Activated naive CD8-positive, alpha-beta T cell treated with anti-CD3 and anti-CD28 coated beads, Interleukin-2, amount 50 U/mL, for 16 hours (primary cell): ENCODE measurements around the gene CAMTA1.

Experiments
- DNase-seq: peaks from one replicate; pipeline ENCODE4 v3.0.0-alpha.2; 2020; ENCODE audit warnings: low read depth, low spot score

CAMTA1 gene

GRCh38 chr1:7508934-7509519 lies 723.8 kb downstream of the CAMTA1 start:
- no peak for DNase-seq

- no peak for DNase-seq
These were observed 724.3 kb downstream of the CAMTA1 start for GRCh38 chr1:7509598-7509997.

- DNase-seq, result no peak
These were observed 725.2 kb downstream of the CAMTA1 start for GRCh38 chr1:7510389-7510931.

GRCh38 chr1:7511381-7511780 lies 726.1 kb downstream of the CAMTA1 start:
- DNase-seq, result no peak

- DNase-seq, result no peak
These were observed 727.8 kb downstream of the CAMTA1 start for GRCh38 chr1:7513081-7513480.

- DNase-seq, result no peak
These were observed 729.9 kb downstream of the CAMTA1 start for GRCh38 chr1:7515175-7515574.

- DNase-seq, result no peak
These were observed 730.6 kb downstream of the CAMTA1 start for GRCh38 chr1:7515904-7516303.

- DNase-seq, result no peak
These were observed 731.1 kb downstream of the CAMTA1 start for GRCh38 chr1:7516341-7516740.

GRCh38 chr1:7516929-7517328 lies 731.7 kb downstream of the CAMTA1 start:
- DNase-seq, result no peak

- no peak for DNase-seq
These were observed 732.5 kb downstream of the CAMTA1 start for GRCh38 chr1:7517611-7518330.

GRCh38 chr1:7518411-7518810 lies 733.2 kb downstream of the CAMTA1 start:
- DNase-seq, result no peak

- no peak for DNase-seq
These were observed 734.1 kb downstream of the CAMTA1 start for GRCh38 chr1:7519181-7519860.

GRCh38 chr1:7519861-7520395 lies 734.7 kb downstream of the CAMTA1 start:
- no peak for DNase-seq

- DNase-seq, result no peak
These were observed 735.2 kb downstream of the CAMTA1 start for GRCh38 chr1:7520496-7520895.

GRCh38 chr1:7524341-7525337 lies 739.4 kb downstream of the CAMTA1 start:
- DNase-seq, result no peak

- no peak for DNase-seq
These were observed 740.2 kb downstream of the CAMTA1 start for GRCh38 chr1:7525338-7526063.

GRCh38 chr1:7526196-7526866 lies 741.1 kb downstream of the CAMTA1 start:
- DNase-seq, result no peak

- no peak for DNase-seq
These were observed 741.8 kb downstream of the CAMTA1 start for GRCh38 chr1:7526867-7527732.

GRCh38 chr1:7527733-7528045 lies 742.4 kb downstream of the CAMTA1 start:
- no peak for DNase-seq
